ENCODE measurements around the gene PTPRN2.
"Not testable (repeated sequence)": the region's sequence is repeated elsewhere in the genome, so short reads cannot be mapped to it uniquely, and the experiment has no call there.

Gene PTPRN2

DNA sequence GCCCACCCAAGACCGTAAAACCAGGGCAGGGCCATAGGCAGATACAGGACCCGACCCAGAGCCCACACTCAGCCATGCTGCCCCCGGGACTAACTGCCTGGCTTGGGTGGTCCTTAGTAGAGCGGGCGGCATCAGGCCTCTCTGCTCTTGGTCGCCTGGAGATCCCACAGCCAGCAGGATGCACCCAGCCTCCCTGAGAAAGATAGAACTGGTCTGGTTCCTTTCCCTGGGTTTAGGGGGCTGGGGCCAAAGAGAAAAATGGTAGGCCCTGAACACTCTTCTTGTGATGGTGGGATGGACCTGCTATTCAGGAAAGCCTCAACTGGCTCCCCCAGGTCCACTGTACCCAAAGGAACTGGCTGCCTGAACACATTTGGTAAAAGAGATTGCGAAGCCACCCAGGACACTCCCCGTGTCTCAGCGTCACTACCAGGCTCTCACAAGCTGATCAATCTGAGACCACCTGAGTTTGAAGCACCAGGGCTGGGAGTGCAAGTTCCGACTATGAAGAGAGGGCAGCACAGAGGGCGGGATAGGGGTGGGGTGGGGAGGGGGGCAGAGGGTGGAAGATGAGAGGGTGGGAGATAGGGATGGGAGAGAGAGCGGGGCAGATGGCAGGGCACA lies 659.3 kb downstream of the PTPRN2 start:
- no peak for DNase-seq

DNA sequence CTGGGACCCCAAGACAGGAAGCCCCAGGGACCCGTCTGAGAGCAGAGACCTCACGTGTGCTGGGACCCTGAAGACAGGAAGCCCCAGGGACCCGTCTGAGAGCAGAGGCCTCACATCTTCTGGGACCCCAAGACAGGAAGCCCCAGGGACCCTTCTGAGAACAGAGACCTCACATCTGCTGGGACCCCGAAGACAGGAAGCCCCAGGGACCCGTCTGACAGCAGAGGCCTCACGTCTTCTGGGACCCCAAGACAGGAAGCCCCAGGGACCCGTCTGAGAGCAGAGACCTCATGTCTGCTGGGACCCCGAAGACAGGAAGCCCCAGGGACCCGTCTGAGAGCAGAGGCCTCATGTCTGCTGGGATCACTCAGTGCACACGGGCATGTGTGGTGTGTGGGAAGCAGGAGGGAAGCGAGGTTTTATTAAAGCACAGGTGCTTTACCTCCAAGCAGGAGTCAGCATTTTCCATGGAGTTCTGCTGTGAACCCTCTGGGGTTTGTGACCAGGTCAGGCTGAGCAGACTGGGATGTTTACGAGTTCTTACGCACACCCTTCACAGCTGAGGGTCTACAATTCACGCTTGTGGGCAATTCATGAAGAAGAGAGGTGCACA lies 660.2 kb downstream of the PTPRN2 start:
- DNase-seq: no peak

DNA sequence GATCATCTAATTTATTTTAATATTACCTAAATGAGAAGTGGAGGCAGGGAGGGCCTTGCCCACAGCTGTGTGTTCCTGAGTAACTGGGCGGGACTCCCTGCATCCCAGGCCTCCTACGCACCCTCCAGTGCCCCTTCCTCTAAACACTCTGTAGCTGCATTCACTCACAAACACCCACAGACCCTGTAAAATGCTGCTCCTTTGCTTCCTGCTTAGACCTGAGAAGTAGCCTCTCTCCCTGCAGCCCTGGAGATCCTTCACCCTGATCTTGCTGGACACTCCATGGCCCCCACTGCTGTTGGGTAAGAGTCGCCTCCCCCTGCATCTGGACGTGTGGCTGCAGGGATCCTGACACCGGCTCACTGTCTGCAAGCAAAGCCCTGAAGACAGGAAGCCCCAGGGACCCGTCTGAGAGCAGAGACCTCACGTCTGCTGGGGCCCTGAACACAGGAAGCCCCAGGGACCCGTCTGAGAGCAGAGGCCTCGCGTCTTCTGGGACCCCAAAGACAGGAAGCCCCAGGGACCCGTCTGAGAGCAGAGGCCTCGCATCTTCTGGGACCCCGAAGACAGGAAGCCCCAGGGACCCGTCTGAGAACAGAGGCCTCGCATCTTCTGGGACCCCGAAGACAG lies 661.0 kb downstream of the PTPRN2 start:
- DNase-seq: no peak

DNA sequence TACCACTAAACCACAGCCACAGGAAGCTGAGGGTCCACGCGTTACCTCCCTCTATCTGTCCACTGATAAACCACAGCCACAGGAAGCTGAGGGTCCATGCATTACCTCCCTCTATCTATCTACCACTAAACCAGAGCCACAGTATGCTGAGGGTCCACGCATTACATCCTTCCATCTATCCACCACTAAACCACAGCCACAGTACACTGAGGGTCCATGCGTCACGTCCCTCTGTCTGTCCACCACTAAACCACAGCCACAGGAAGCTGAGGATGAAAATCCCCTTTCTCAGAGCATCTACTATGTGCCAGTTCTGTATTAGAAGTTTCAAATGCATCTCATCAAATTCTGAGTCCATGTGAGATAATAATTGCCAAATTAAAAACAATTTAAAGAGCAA lies 661.5 kb downstream of the PTPRN2 start:
- DNase-seq: no peak

DNA sequence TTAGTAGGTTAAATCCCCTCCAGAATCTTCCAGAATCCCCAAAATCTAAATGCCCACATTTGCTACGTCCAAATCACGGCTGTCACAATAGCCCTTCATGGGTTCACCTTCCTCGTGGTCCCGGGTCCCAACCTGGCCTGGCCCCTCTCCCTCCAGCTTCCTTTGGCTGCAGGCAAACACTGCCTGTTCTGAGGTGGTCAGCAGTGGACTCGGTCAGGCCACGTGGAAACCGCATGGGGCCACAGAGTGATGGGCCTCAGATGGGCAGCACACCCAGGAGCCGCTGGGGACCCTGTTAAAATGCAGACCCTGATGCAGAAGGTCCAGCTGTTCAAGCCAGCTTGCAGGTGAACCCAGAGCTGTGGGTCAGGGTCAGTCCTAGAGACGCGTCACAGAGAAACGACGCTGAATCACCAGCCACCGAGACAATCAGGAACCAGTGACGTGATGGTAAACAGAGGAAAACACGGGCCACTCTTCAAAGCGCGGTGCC lies 662.2 kb downstream of the PTPRN2 start:
- DNase-seq: no peak

DNA sequence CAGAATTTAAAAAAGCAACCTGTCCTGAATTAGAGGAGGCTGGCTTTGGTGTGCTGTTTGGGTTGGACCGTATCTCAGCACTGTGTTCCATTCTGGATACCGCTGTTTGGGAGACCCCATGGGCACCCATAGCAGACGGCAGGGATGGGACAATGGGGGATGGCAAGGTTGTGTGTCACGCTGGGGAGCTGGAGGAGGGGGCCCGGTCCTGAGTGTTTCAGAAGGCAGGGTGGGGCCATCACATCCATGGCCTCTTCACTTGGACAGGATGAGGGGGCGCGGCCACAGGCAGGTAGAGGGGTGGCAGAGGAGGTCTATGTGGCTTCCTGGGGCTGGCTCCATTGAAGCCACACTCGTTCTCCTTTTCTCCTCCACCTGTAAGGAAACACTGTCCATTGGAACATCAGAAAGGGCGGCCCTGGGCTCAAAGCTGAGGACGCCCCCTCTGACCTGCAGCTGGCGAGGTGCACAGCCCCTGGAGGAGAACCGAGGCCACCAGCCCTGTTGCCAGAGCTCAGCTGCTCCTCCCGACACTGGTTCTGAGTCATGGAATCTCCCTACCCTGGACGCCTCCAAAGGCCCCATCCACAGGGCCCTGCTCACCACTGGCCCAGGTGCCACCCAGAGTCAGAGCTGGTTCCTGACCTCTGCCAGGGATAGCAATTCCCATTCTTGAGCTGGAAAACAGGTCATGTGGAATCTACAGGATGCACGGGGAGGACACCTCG lies 663.6 kb downstream of the PTPRN2 start:
- no peak for DNase-seq

DNA sequence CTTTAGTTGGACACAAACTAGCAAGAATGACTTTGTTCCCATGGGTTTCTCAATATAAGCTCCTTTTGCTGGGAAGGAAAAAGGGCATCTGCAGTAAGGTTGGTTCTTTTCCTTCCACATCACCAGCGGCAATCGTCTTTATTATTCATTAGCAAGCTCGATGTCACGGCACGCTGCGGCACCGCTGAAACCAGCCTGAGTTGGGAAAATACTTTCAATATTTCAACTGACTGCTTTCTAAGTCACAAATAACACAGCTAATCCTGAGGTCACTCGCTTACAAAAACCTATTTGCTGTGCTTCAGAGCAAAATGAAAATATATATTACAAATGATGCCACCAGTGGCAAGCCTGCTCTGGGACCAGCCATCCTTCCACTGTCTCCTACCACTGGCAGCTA lies 665.0 kb downstream of the PTPRN2 start:
- no peak for DNase-seq

DNA sequence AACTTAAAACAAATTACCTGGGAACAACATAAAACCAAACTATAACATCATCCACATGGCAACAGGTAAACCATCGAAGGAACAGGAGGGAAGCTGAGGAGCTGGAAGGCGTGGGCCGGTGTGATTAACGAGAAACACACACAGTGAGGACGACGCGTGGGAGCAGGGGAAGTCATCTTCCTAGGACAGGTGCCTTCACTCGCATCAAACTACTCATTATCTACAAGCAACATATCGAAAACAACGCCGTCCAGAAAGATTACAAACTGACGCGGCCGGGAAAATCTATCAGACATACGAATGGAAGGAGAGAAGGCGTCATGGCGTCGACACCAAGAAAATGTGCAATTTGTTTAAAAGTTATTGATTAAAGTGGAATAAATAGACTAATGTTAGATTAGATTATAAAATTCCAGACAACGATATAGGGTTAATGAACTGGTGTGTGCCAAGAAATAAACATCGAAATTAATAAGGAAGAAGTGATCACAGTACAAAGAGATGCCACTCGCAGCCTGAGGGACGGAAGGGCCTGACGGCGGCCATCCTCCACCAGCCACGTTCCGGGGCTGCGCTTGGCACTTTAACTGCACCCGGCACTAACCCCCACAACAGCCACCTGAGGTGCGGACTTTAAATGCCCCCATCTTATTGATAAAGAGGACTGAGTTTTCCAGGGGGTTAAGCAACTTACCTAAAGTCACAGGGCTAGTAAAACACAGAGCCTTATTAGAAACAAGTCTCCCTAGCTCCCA lies 669.1 kb downstream of the PTPRN2 start:
- no peak for DNase-seq

DNA sequence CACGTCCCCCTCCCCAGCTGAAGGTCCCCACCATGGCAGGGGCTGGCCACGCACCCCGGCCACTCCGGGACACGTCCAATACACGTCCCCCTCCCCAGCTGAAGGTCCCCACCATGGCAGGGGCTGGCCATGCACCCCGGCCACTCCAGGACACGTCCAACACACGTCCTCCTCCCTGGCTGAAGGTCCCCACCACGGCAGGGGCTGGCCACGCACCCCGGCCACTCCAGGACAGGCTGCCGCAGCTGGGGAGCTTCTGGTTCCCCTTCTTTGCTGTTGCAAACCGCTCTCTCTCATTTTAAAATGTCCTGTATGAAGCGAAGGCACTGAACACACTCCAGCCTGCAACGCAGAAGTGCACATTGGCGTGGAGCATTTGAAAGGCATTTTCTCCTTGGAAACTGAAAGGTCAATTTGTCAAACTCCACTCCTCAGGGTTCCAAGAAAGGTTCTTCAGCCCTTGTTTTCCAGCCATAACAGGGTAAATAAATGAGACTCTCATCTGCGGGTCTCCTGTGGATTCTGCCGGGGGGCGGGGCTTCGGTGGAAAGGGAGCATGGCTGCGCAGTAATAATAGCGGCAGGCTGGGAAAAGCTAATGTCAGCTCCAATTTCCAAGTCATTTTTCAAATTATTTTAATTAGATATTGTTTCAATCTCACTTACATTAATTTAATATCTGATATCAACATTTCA lies 670.5 kb downstream of the PTPRN2 start:
- DNase-seq: no peak

DNA sequence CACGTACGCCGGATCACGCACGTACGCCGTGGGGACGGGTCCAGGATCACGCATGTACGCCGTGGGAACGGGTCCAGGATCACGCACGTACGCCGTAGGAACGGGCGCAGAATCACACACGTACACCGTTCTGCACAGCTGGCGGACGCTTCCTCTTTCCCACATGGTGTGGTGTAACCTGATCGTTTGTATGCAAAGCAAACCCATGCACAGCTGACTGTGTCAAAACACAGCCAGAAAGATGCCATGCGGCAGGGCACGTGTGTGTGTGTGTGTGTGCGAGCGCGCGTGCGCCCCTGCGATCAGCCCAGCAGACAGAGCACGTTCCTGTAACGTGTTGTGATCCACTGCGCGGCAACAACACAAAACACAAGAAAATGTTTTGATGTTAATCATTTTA lies 677.2 kb downstream of the PTPRN2 start:
- DNase-seq: no peak

DNA sequence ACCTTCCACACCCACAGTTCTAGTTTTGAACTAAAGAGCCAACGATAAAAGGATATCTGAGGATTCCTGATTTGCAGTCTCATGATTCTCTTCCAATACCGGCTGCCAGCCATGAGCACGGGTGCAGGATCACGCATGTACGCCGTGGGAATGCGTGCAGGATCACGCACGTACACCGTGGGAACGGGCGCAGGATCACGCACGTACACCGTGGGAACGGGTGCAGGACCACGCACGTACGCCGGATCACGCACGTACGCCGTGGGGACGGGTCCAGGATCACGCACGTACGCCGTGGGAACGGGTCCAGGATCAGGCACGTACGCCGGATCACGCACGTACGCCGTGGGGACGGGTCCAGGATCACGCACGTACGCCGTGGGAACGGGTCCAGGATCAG lies 677.6 kb downstream of the PTPRN2 start:
- DNase-seq: not testable (repeated sequence)

DNA sequence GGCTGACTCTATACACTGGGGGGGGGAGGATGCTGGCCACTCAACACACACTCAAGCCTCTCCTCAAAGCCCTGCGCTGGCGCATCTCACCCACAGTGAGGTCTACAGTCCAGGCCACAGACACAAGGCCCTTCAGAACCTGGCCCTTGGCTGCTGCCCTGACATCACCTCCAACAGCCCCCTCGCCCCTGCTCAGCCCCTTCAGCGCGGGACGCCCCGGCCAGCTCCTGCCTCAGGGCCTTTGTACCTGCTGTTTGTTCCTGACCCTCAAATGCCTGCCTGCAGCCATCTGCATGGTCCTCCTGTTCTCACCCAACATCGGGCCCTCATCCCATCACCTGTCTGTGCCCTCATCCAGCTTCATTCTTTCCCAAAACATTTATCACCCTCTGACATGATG lies 678.3 kb downstream of the PTPRN2 start:
- no peak for DNase-seq

DNA sequence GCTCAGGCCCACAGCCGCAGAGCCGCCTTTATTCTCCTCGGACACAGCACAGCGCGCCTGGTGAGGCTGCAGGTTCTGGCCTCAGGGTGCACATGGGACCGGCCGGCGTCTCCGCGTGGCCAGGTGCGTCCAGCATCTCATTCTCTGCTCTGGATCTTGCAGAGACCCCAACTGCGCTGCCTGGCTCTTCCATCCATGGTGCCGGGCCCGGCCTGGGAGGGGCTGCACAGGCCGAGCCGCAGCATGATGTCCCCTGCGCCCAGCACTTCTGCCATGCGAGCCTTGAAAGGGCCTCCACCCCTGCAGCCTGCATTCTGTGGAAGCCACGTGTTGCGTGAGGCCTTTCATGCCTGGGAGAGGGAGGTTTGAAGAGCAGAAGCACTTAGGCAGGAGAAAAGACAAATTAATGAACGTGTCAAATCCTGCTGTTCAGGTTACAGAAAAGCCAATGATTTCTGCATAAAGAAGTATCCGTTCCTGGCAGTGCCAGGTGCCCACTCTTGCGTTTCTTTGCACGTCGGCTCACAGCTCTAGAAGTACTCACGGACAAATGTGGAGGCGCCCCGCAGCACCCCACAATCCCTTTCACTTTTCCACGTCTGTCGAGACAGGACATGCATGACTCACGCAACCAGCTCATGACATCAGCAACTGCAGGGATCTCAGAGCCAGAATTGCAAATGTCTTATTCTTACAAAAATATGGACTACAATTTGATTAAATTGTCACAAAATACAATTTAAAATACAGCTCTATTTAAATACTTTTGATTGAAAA lies 679.4 kb downstream of the PTPRN2 start:
- DNase-seq: no peak

DNA sequence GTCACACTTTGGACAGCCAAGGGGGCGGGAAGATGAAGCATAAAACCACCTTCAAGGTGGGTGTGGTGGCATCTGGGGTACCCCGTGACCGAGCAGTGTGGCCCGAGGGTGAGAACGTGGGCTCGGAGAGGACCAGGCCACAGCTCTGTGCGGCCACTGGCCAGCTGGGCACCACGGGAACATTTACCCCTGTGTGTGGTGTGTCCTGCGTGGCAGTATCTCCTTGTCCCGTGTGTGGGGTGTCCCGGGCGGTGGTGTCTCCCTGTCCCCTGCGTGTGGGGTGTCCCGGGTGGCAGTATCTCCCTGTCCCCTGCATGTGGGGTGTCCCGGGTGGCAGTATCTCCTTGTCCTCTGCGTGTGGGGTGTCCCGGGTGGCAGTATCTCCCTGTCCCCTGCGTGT lies 680.5 kb downstream of the PTPRN2 start:
- no peak for DNase-seq

DNA sequence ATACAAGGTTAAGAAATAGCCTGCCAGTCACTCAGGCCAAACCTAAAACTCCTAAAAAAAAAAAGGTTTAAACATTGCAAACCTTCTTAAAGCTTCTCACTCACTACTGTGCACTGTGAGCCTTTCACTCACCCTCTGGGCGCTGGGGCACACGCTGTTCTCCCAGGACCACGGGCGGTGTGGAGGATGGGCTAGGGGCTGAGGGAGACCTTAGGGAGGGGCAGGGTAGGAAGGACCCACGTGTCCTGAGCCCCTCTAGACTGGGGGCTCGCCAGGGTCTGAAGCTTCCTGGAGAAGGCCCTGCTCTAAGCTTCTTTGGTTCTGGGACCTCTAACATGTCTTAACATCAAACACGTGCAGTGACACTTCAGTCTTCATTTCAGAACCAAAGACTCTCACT lies 681.0 kb downstream of the PTPRN2 start:
- no peak for DNase-seq

DNA sequence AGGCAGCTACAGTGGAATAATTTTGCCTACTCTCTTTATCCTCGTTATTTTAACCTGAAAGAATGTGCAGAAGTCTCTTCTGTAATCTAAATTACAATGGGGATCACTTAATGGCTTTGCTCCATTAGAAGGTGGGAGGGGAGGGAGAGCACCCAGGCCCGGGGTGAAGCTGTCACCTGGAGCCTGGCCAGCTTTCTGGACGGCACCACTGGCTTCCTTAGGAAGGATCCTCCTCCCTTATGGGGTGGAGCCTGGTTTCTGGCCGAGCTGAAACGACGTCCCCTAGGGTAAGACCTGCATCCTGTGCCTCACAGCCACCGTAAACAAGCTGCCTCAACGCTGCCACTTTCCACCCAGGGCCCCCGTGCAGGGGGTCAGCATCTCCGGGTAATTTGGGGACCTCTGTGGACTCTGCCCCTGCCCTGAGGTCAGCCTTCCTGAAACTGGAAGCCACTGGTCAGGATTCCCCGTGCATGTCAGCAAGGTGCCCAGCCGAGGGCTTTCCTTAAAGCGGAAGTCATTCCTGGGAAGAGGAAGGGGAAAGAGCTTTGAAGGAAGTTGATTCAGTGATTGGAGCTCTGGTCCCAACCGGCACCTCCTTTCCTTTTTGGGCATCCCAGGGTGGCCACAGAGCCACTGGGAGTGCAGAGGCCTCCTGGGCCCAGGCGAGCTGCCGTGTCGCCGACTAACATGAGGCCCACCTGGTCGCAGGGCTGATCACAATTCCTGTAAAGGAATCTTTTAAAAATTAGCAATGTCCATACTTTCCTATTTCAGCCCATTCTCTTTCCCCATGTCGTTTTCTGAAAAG lies 681.8 kb downstream of the PTPRN2 start:
- no peak for DNase-seq

DNA sequence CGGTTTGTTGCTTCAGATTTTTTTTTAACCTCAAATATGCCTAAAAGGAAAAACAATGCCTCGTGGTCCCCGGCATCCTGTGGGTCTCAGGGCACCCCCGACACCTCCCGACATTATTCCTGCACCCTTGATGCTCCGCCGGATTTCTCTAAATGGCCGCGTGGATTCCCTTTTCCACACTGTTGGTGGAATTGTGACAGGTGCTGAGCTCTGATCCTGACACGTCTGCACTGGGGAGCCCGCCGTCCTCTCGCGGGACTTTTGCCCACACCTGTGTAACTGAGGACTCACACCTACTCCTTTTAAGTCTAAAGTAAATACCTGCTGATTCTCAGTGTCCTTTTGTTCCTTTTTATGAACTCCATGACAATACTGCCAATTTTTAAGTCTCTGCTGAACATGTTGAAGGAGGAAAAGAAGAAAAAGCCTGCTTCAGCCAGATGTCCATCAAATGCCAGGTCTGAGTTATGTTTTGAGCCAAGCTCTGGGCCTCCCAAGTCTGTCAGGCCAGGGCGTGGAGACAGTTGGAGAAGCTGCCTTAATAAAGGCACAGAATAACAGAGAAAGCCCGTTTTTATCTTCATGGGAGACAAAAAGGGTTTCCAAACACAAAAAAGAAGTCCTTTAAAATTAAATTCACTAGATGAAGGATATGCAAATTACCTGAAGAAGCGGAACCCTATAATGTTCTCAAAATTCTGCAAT lies 682.6 kb downstream of the PTPRN2 start:
- no peak for DNase-seq

DNA sequence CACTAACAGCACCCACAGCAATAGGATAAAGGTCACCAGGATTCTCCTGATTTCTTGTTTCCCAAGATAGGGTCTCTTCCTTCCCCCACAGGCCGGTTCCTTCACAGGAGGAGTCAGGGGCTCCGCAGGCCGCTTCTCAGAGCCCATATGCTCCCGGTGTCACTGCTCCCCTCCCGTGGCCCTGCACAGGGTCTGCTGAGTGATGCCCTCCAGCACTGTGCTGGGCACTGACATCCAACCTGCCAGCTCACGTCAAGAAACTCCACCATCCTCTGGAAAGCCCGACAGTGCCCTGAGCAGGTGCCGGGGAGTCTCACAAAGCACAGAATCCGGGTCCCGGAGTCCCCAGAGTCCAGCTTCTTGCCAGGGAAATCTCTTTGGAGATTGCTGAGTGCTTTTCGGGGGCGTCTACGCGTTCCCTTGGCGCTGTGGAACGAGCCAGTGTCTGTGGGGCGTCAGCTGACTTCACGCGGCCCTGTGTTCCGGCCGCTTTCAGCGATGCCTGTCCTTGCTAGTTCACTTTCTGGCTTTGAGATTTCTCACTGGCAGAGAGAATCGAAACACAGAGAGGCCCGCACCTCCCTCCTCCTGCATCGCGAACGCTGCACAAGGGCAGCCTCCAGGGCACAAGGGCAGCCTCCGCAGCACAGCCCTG lies 683.3 kb downstream of the PTPRN2 start:
- no peak for DNase-seq

DNA sequence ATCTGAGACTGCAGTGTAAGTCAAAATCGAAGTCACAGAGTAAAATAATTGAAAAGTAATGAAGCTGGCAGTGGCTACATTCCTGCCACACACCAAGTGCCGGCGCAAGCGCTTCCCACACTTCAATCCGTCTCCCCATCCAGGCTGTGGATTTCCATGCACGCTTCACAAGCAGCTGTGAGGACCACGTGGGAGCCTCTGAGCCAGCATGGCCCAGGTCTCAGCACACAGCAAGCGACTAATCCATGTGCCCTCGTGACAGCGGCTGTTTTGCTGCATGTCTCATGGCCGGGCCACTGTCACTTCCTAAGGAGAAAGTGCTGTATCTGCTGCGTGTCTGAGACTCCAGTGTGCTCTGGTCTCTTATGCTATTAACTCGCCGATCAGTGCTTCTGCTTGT lies 683.9 kb downstream of the PTPRN2 start:
- DNase-seq: no peak

Measured in effector CD4-positive, alpha-beta T cell (primary cell).